ENCODE data around the gene KLF16. TPM values are rescaled to one million over a fixed set of nuclear protein-coding genes. Genes with fewer than 3 reads are reported as not detected.
A peak's percentile ranks its signal among the peaks of the same experiment; 100 is the strongest.

Gene KLF16
- total and polyA plus RNA-seq, 9 of the 15 experiments (the other 6 are each of a cell fraction or from before 2014, with no cell fraction given) = 0.04 to 60.4 (median 6.8) TPM

GRCh38 chr19:1848399-1849131 lies 14.8 kb downstream of the KLF16 start, which contains the start of gene REXO1 (continued):
- TF ChIP-seq CEBPB (tag; IDR thresholded peaks at IDR 0.05) = no peak
- TF ChIP-seq ETS1 (conservative IDR thresholded peaks at IDR 0.05; ENCODE audit: control insufficient read depth, low read depth, low read length) = peak; percentile 74; the same call in 1 of the 2 replicates
- no peak for TF ChIP-seq ZNF583 (CRISPR knock-in tag; IDR thresholded peaks at IDR 0.05)
- TF ChIP-seq NFE2 (IDR thresholded peaks at IDR 0.05; ENCODE audit: low read depth) = peak; percentile 87
- TF ChIP-seq HDAC1 (IDR thresholded peaks at IDR 0.05) = no peak; a peak in 1 of 4 replicates
- no peak for TF ChIP-seq ZFP30 (CRISPR knock-in tag; IDR thresholded peaks at IDR 0.05; ENCODE audit: borderline replicate concordance)
- TF ChIP-seq, protein P1, sequence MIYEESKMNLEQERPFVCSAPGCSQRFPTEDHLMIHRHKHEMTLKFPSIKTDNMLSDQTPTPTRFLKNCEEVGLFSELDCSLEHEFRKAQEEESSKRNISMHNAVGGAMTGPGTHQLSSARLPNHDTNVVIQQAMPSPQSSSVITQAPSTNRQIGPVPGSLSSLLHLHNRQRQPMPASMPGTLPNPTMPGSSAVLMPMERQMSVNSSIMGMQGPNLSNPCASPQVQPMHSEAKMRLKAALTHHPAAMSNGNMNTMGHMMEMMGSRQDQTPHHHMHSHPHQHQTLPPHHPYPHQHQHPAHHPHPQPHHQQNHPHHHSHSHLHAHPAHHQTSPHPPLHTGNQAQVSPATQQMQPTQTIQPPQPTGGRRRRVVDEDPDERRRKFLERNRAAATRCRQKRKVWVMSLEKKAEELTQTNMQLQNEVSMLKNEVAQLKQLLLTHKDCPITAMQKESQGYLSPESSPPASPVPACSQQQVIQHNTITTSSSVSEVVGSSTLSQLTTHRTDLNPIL (CRISPR knock-in tag; IDR thresholded peaks at IDR 0.05) = no peak
- no peak for TF ChIP-seq NUFIP1 (IDR thresholded peaks at IDR 0.05; ENCODE audit: partially characterized antibody)
- peak; percentile 35; the same call in 1 of the 2 replicates for TF ChIP-seq MTA1 (IDR thresholded peaks at IDR 0.05; ENCODE audit: borderline replicate concordance)
- no peak for TF ChIP-seq NCOA1 (IDR thresholded peaks at IDR 0.05; ENCODE audit: low read depth)
- peak; percentile 94 for TF ChIP-seq TBP (optimal IDR thresholded peaks at IDR 0.05; ENCODE audit: low read depth, low read length)
- TF ChIP-seq ZNF274 (IDR thresholded peaks at IDR 0.05; ENCODE audit: borderline replicate concordance, low read depth, low read length) = no peak
- no peak for TF ChIP-seq HDGF (IDR thresholded peaks at IDR 0.05)
- no peak for TF ChIP-seq ZNF57 (CRISPR knock-in tag; IDR thresholded peaks at IDR 0.05)
- TF ChIP-seq CBX3 (IDR thresholded peaks at IDR 0.05; ENCODE audit: borderline replicate concordance in 1 of 2, low read length in 2 of 2) = no peak
- no peak for TF ChIP-seq CCAR2 (IDR thresholded peaks at IDR 0.05; ENCODE audit: low read depth, low read length)
- TF ChIP-seq CGGBP1 (CRISPR knock-in tag; IDR thresholded peaks at IDR 0.05) = no peak
- no peak for TF ChIP-seq ZNF23 (CRISPR knock-in tag; IDR thresholded peaks at IDR 0.05)
- no peak for TF ChIP-seq SNIP1 (IDR thresholded peaks at IDR 0.05; ENCODE audit: low read depth)
- 0 out of 2 replicates have a peak, but pooled peaks have one; percentile 32 for TF ChIP-seq RNF2 (IDR thresholded peaks at IDR 0.05)
- TF ChIP-seq, protein P2, sequence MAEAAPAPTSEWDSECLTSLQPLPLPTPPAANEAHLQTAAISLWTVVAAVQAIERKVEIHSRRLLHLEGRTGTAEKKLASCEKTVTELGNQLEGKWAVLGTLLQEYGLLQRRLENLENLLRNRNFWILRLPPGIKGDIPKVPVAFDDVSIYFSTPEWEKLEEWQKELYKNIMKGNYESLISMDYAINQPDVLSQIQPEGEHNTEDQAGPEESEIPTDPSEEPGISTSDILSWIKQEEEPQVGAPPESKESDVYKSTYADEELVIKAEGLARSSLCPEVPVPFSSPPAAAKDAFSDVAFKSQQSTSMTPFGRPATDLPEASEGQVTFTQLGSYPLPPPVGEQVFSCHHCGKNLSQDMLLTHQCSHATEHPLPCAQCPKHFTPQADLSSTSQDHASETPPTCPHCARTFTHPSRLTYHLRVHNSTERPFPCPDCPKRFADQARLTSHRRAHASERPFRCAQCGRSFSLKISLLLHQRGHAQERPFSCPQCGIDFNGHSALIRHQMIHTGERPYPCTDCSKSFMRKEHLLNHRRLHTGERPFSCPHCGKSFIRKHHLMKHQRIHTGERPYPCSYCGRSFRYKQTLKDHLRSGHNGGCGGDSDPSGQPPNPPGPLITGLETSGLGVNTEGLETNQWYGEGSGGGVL (CRISPR knock-in tag; IDR thresholded peaks at IDR 0.05) = no peak
- TF ChIP-seq CREBBP (IDR thresholded peaks at IDR 0.05; ENCODE audit: low read depth, low read length) = no peak
- peak; percentile 50; the same call in 1 of the 2 replicates for TF ChIP-seq SOX6 (IDR thresholded peaks at IDR 0.05)
- TF ChIP-seq DNMT1 (IDR thresholded peaks at IDR 0.05) = no peak
- TF ChIP-seq SNAPC5 (CRISPR knock-in tag; IDR thresholded peaks at IDR 0.05) = no peak
- TF ChIP-seq PHF20 (IDR thresholded peaks at IDR 0.05; ENCODE audit: partially characterized antibody) = peak; percentile 75
